Breast epithelium (tissue), 4 donors: ENCODE results near the gene RBM39. TPM values are rescaled to one million over a fixed set of nuclear protein-coding genes. Genes with fewer than 3 reads are reported as not detected.

Experiments
- DNase-seq, 2 donors: peaks; one replicate each; pipeline ENCODE4 v3.0.0-alpha.2; 2019; ENCODE audit warnings: low spot score in 2 of 2
- H3K27ac ChIP-seq, 2 donors: fragments of 200-600 bp; sonication (generic) in 1 of 2; one replicate each; pipeline ENCODE4 v1.5.1; 2016 to 2019; ENCODE audit warnings: mild to moderate bottlenecking in 1 of 2
- H3K27me3 ChIP-seq, 2 donors: fragments of 200-600 bp; sonication (generic) in 1 of 2; one replicate each; pipeline versions ENCODE4 v1.5.1 to v1.6.0; 2017 to 2019; ENCODE audit warnings: control low read depth in 1 of 2, mild to moderate bottlenecking in 1 of 2
- H3K36me3 ChIP-seq: fragments of 200-600 bp; one replicate; pipeline ENCODE4 v1.5.1; 2019
- H3K4me1 ChIP-seq, 2 donors: fragments of 200-600 bp; sonication (generic); one replicate each; pipeline ENCODE4 v1.5.1; 2016 to 2019; ENCODE audit warnings: control low read depth in 1 of 2
- H3K4me3 ChIP-seq, 3 donors: fragments of 200-600 bp; sonication (generic); 1 replicate in 2 of 3; 2 replicates in 1 of 3; pipeline ENCODE4 v1.5.1; 2016 to 2019; ENCODE audit warnings: mild to moderate bottlenecking in 3 of 3, moderate library complexity in 2 of 3
- H3K9me3 ChIP-seq, 2 donors: fragments of 200-600 bp; sonication (generic) in 1 of 2; one replicate each; pipeline ENCODE4 v1.5.1; 2016 to 2019; ENCODE audit warnings: control low read depth in 1 of 2
- POLR2A ChIP-seq: fragments of 450-650 bp; IDR thresholded peaks from one replicate; pipeline ENCODE4 v1.6.1; 2016; ENCODE audit warnings: antibody characterized with exemption, mild to moderate bottlenecking, moderate library complexity
- POLR2AphosphoS5 ChIP-seq, 3 donors: sonication (generic); formaldehyde crosslinking; IDR thresholded peaks; one replicate each; pipeline ENCODE4 v1.6.1; 2017; ENCODE audit warnings: antibody characterized with exemption in 3 of 3
- intact Hi-C: fragments of 100-400 bp; cut with DNase I; formaldehyde crosslinking; loops from one replicate; pipeline ENCODE4 v1.15.1; 2023; ENCODE audit warnings: low total_unique reads
- total RNA-seq, 3 donors: library from RNA; depleted of rRNA; stranded (reverse); fragments of >200 nt; gene quantifications; one replicate each; pipeline ENCODE4 v1.1.0, GENCODE V29; 2016
- TF ChIP-seq, protein P1 (sequence below), 3 donors: fragments of 450-650 bp; IDR thresholded peaks; one replicate each; pipeline ENCODE4 v1.5.1; 2016 to 2017; ENCODE audit warnings: antibody characterized with exemption in 3 of 3, mild to moderate bottlenecking in 3 of 3, moderate library complexity in 3 of 3

RBM39 gene
- total RNA-seq, 3 donors from 2014 or later = 305 to 660 (median 527) TPM

- Histone ChIP-seq H3K27ac (no peak overlapping the region), H3K4me1 (peaks cover 5 to 18% of the 10 kb centered on the region in 2 donors)
Observed at GRCh38 chr20:35737865-35738333, 4.2 kb downstream of the RBM39 start.

GRCh38 chr20:35735826-35736470, 6.1 kb downstream of the RBM39 start:
- intact Hi-C loops = loop anchor here (5.0 kb wide), 1 partner anchor 276 kb away; no protein-coding TSS in a partner anchor
- Histone ChIP-seq H3K36me3 (peaks cover 9% of the 10 kb centered on the region), H3K27me3 (no peaks in the 10 kb centered on the region), H3K27ac (peak overlapping the region in 1 of 2 donors; percentile 36), H3K4me3 (peak overlapping the region in 2 of 3 donors; percentile 9 to 21), H3K9me3 (no peaks in the 10 kb centered on the region), H3K4me1 (peaks cover 5 to 21% of the 10 kb centered on the region in 2 donors)
- no peak for DNase-seq
- TF ChIP-seq POLR2A (no peak), POLR2AphosphoS5 (IDR thresholded peaks at IDR 0.05) (no peak)
- TF ChIP-seq, protein P1, sequence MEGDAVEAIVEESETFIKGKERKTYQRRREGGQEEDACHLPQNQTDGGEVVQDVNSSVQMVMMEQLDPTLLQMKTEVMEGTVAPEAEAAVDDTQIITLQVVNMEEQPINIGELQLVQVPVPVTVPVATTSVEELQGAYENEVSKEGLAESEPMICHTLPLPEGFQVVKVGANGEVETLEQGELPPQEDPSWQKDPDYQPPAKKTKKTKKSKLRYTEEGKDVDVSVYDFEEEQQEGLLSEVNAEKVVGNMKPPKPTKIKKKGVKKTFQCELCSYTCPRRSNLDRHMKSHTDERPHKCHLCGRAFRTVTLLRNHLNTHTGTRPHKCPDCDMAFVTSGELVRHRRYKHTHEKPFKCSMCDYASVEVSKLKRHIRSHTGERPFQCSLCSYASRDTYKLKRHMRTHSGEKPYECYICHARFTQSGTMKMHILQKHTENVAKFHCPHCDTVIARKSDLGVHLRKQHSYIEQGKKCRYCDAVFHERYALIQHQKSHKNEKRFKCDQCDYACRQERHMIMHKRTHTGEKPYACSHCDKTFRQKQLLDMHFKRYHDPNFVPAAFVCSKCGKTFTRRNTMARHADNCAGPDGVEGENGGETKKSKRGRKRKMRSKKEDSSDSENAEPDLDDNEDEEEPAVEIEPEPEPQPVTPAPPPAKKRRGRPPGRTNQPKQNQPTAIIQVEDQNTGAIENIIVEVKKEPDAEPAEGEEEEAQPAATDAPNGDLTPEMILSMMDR (IDR thresholded peaks at IDR 0.05) = no peak

More at GRCh38 chr20:35737865-35738333, 4.2 kb downstream of the RBM39 start:
- H3K27me3 ChIP-seq = no peaks in the 10 kb centered on the region
- intact Hi-C loops = loop anchor here (5.0 kb wide), 1 partner anchor 274 kb away; no protein-coding TSS in a partner anchor
- DNase-seq = no peak
- TF ChIP-seq, protein P1 (IDR thresholded peaks at IDR 0.05) = no peak
- TF ChIP-seq POLR2AphosphoS5 (IDR thresholded peaks at IDR 0.05) = peak in 1 of 3 donors; percentile 6
- peaks cover 9% of the 10 kb centered on the region for H3K36me3 ChIP-seq
- no peaks in the 10 kb centered on the region for H3K9me3 ChIP-seq
- no peak overlapping the region for H3K4me3 ChIP-seq

DNA sequence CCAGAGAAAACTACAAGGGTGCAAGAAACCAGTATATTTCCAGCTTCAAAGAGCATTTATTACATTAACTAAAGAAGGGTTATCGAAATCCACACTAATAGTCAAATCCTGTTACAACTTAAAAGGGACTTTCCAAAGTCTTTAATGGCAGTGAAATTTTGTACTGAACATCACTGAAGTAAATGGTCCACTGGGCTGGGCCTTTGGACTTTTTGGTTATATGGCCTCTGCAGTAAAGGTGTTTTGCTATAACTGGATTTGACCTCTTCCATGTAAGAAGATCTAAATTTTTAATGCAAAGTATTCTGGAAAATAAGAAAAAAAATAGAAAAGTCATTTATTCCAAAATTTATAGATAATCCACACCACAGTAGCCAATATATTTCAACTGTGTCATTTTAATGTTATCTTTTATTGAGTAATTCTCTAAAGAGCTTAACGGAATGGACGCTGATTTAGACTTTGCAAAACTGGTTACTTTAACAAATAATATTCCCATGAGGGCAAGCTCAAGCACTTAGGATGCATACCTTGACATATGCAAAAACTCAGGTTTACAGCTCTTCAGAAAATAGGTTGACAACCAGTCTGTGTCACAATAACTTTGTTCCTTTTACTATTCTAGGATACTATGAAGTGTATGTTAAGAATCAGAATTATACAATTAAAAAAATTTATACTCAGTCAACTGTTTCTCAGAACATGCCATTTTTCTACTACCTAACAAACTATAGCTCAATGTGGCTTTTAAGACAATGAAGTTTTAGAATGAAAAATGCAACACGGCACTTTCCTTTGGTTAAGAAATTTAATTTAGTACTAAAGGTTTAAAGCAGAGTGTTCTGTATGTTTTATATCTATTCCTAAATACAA, 7.0 kb downstream of the RBM39 start:
- intact Hi-C loops = loop anchor here (5.0 kb wide), 1 partner anchor 277 kb away; no protein-coding TSS in a partner anchor
- H3K4me1 ChIP-seq = peaks cover 5 to 31% of the 10 kb centered on the region in 2 donors
- no peaks in the 10 kb centered on the region for H3K27me3 ChIP-seq
- H3K4me3 ChIP-seq = no peak overlapping the region
- TF ChIP-seq POLR2A (no peak), POLR2AphosphoS5 (IDR thresholded peaks at IDR 0.05) (no peak)
- TF ChIP-seq, protein P1 (IDR thresholded peaks at IDR 0.05) = no peak
- peaks cover 15% of the 10 kb centered on the region for H3K36me3 ChIP-seq
- no peaks in the 10 kb centered on the region for H3K9me3 ChIP-seq
- no peak overlapping the region for H3K27ac ChIP-seq
- no peak for DNase-seq

DNA sequence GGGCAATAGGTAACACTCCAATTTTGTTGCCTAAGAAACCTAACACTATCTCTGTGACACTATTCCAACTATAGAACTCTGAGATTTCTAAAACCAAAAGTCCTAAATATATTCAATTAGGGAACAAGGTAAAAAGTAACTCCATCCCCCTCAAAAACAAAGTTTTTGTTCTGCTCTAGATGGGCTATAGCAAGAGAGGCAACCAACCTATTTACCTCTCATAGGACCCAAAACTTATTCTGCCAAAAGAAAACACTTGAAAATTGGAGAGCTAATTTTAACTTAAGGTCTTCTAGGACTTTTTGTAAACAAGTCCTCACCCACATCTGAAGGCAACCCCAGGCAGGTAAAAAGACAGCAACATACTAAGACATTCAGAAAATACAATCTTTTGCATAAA, 7.7 kb downstream of the RBM39 start:
- H3K27ac ChIP-seq = no peak overlapping the region

More for the DNA sequence above, 7.7 kb downstream of the RBM39 start:
- peaks cover 15% of the 10 kb centered on the region for H3K36me3 ChIP-seq
- intact Hi-C loops = no loop called here
- TF ChIP-seq POLR2A (no peak), POLR2AphosphoS5 (IDR thresholded peaks at IDR 0.05) (no peak)
- TF ChIP-seq, protein P1 (IDR thresholded peaks at IDR 0.05) = no peak
- H3K4me1 ChIP-seq = peaks cover 5 to 33% of the 10 kb centered on the region in 2 donors
- H3K4me3 ChIP-seq = no peak overlapping the region
- H3K9me3 ChIP-seq = no peaks in the 10 kb centered on the region
- no peak for DNase-seq
- no peaks in the 10 kb centered on the region for H3K27me3 ChIP-seq
